Osteoblast (primary cell): ENCODE measurements around the gene DPP6. TPM values are rescaled to one million over a fixed set of nuclear protein-coding genes. Genes with fewer than 3 reads are reported as not detected.

Source experiments
- DNase-seq: peaks from one replicate; pipeline ENCODE4 v3.0.0; 2011; ENCODE audit warnings: low spot score, mixed read lengths; ENCODE audit not compliant: insufficient read length; ENCODE audit errors: missing footprints
- H2AFZ ChIP-seq: 2 replicates; pipeline ENCODE4 v1.6.0; 2011; ENCODE audit warnings: mild to moderate bottlenecking, low read length
- H3K27ac ChIP-seq: 2 replicates; pipeline ENCODE4 v1.5.1; 2011; ENCODE audit warnings: mild to moderate bottlenecking, low read depth, low read length, moderate library complexity
- H3K27me3 ChIP-seq: 2 replicates; pipeline ENCODE4 v1.6.0; 2012; ENCODE audit warnings: mild to moderate bottlenecking, control low read depth, inconsistent platforms, low read length, moderate library complexity; ENCODE audit not compliant: insufficient read depth
- H3K36me3 ChIP-seq: 2 replicates; pipeline ENCODE4 v1.5.1; 2011; ENCODE audit warnings: mild to moderate bottlenecking, low read length, control low read depth, moderate library complexity; ENCODE audit not compliant: insufficient read depth
- H3K4me1 ChIP-seq: 2 replicates; pipeline ENCODE4 v1.5.1; 2011; ENCODE audit warnings: mild to moderate bottlenecking, low read length, control low read depth, moderate library complexity; ENCODE audit not compliant: insufficient read depth
- H3K4me2 ChIP-seq: 2 replicates; pipeline ENCODE4 v1.6.0; 2011; ENCODE audit warnings: mild to moderate bottlenecking, low read length; ENCODE audit not compliant: insufficient read depth
- H3K4me3 ChIP-seq: fragments of 200-600 bp; sonication (generic); 3 replicates; pipeline ENCODE4 v1.5.1; 2012; ENCODE audit warnings: mild to moderate bottlenecking, low read length, inconsistent platforms; ENCODE audit not compliant: insufficient read depth
- H3K79me2 ChIP-seq: 2 replicates; pipeline ENCODE4 v1.6.0; 2012; ENCODE audit warnings: mild to moderate bottlenecking, low read length, control low read depth, inconsistent platforms; ENCODE audit not compliant: insufficient read depth
- H3K9me3 ChIP-seq: 2 replicates; pipeline ENCODE4 v1.5.1; 2011; ENCODE audit warnings: low read depth, low read length, control low read depth
- H4K20me1 ChIP-seq: 2 replicates; pipeline ENCODE4 v1.6.0; 2012; ENCODE audit warnings: mild to moderate bottlenecking, low read length, control low read depth; ENCODE audit not compliant: insufficient read depth
- total RNA-seq: library from RNA; depleted of rRNA; stranded (reverse); fragments of >200 nt; gene quantifications from 2 replicates; pipeline ENCODE4 v1.2.3, GENCODE V29; 2012
- TF ChIP-seq, protein P1 (sequence below): IDR thresholded peaks from 2 replicates; pipeline ENCODE4 v1.5.1; 2011; ENCODE audit warnings: mild to moderate bottlenecking, low read depth, low read length, moderate library complexity; ENCODE audit errors: extremely low read depth

DPP6 gene
- total RNA-seq, 1 donor, result not detected

DNA sequence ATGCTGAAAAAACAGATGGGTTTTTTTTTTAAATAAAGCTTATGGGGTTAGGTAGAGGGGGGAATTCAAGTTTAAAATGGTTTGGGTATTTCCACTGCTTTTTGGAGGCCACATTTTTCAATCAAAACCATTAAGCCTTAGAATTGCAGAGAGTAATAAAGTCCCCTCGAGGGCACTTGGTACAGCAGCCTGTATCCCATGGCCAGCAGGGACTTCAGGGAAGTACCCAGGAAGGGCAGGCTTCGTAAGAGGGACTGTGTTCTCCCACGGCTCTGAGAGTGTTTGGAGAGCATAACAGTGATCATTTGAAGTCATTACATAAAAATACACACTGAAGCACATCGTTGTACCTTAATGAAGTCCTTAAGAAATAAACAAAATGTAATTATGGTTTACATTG lies 432.7 kb downstream of the DPP6 start:
- Histone ChIP-seq H3K4me1 (no peaks in the 10 kb centered on the region), H3K4me3 (no peak overlapping the region), H3K79me2 (no peaks in the 10 kb centered on the region), H3K27ac (no peak overlapping the region), H2AFZ (no peak overlapping the region), H3K36me3 (no peaks in the 10 kb centered on the region), H4K20me1 (no peaks in the 10 kb centered on the region), H3K27me3 (no peaks in the 10 kb centered on the region), H3K9me3 (peaks cover 3% of the 10 kb centered on the region), H3K4me2 (no peak overlapping the region)
- TF ChIP-seq, protein P1, sequence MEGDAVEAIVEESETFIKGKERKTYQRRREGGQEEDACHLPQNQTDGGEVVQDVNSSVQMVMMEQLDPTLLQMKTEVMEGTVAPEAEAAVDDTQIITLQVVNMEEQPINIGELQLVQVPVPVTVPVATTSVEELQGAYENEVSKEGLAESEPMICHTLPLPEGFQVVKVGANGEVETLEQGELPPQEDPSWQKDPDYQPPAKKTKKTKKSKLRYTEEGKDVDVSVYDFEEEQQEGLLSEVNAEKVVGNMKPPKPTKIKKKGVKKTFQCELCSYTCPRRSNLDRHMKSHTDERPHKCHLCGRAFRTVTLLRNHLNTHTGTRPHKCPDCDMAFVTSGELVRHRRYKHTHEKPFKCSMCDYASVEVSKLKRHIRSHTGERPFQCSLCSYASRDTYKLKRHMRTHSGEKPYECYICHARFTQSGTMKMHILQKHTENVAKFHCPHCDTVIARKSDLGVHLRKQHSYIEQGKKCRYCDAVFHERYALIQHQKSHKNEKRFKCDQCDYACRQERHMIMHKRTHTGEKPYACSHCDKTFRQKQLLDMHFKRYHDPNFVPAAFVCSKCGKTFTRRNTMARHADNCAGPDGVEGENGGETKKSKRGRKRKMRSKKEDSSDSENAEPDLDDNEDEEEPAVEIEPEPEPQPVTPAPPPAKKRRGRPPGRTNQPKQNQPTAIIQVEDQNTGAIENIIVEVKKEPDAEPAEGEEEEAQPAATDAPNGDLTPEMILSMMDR, result no peak
- DNase-seq, result no peak

DNA sequence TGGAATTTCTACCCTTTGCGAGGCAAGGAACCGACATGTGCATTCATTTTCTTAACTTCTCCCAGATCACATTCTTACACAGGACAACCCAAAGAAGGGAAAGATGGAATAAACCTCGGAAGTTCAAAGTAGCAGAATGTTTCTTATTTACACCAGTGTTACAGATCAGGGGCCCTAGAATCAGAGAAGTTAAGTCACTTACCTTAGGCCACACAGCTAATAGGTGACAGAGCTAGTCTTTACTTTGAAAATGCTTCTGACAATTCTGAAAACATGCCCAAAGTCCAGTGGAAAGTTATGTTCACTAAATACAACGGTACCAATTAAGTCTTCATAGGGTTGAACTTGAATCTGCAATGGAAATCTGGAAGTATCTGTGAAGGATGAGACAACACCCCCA lies 437.7 kb downstream of the DPP6 start:
- TF ChIP-seq, protein P1, result no peak
- no peaks in the 10 kb centered on the region for H3K36me3 ChIP-seq
- DNase-seq, result no peak
- H3K4me1 ChIP-seq, result no peaks in the 10 kb centered on the region
- H4K20me1 ChIP-seq, result no peaks in the 10 kb centered on the region
- H3K27ac ChIP-seq, result no peak overlapping the region
- H3K9me3 ChIP-seq, result peaks cover 3% of the 10 kb centered on the region
- H3K27me3 ChIP-seq, result no peaks in the 10 kb centered on the region
- no peak overlapping the region for H2AFZ ChIP-seq
- H3K4me2 ChIP-seq, result no peak overlapping the region
- no peaks in the 10 kb centered on the region for H3K79me2 ChIP-seq
- no peak overlapping the region for H3K4me3 ChIP-seq

DNA sequence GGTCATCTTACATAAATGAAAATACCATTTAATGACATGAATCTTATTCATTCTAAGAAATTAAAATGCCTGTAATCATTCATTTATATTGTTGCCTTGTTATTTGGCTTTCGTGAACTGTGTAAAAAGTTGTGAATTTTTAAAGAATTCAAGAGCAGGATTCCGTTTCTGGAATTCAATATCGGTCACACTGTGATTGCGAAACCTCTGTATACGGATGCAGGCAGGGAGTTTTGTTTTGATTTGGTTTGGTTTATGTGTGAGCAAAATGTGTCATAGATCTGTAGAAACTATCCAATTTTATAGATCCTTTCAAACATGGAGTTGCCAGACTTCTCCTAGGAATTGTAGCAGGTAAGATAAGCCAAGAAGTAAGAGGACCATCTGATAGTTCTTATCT lies 441.4 kb downstream of the DPP6 start:
- Histone ChIP-seq H3K27me3 (no peaks in the 10 kb centered on the region), H3K4me3 (no peak overlapping the region), H3K79me2 (no peaks in the 10 kb centered on the region), H3K27ac (no peak overlapping the region), H3K4me1 (no peaks in the 10 kb centered on the region), H3K4me2 (no peak overlapping the region), H2AFZ (no peak overlapping the region), H4K20me1 (no peaks in the 10 kb centered on the region), H3K9me3 (no peaks in the 10 kb centered on the region), H3K36me3 (no peaks in the 10 kb centered on the region)
- TF ChIP-seq, protein P1, result no peak
- no peak for DNase-seq

DNA sequence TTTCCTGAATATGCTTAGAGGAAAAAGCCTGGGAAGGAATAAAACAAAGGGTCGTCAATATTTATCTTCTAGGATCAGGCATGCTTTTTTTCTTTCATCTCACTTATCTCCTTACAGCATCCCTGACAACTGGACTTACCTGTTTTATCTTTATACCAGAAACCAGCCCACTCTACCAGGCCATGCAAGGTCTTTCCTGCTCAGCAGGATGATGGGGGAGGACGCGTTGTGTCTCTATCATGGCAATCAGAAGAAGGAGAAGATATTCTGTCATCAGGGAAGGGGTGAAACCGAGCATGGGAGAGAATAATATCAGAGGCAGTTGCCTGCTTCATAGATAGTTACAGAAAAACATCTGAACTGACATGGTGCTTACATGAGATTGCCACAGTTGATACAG lies 445.6 kb downstream of the DPP6 start:
- DNase-seq, result no peak
- Histone ChIP-seq H3K27me3 (no peaks in the 10 kb centered on the region), H3K9me3 (no peaks in the 10 kb centered on the region), H3K4me3 (no peak overlapping the region), H3K79me2 (no peaks in the 10 kb centered on the region), H2AFZ (no peak overlapping the region), H3K36me3 (no peaks in the 10 kb centered on the region), H3K27ac (no peak overlapping the region), H4K20me1 (no peaks in the 10 kb centered on the region), H3K4me2 (no peak overlapping the region), H3K4me1 (no peaks in the 10 kb centered on the region)
- TF ChIP-seq, protein P1, result no peak
